Activated CD4-positive, alpha-beta T cell treated with anti-CD3 and anti-CD28 coated beads, Interleukin-2, amount 10 ng/mL, durations not matched to agents 7 days and 5 days (primary cell): ENCODE data around the gene RPL38. TPM values are rescaled to one million over a fixed set of nuclear protein-coding genes. Genes with fewer than 3 reads are reported as not detected.

Experiments used
- CTCF ChIA-PET: fragments of 350-600 bp; sonication (Branson Sonifier 250); formaldehyde crosslinking; loops from one replicate; lab custom pipeline; 2021; ENCODE audit warnings: antibody characterized with exemption; lab: Charles Lee
- POLR2A ChIA-PET: fragments of 350-600 bp; sonication (Branson Sonifier 250); formaldehyde crosslinking; loops from one replicate; lab custom pipeline; 2021; ENCODE audit warnings: antibody characterized with exemption; lab: Charles Lee
- DNase-seq: peaks from one replicate; pipeline ENCODE4 v3.0.0-alpha.2; 2020
- H3K27ac Mint-ChIP-seq: one replicate; pipeline ENCODE4 v1.8.0; 2021; ENCODE audit warnings: mild to moderate bottlenecking, moderate library complexity, mixed read lengths
- H3K27me3 Mint-ChIP-seq: one replicate; pipeline ENCODE4 v1.8.0; 2021; ENCODE audit warnings: mixed read lengths
- H3K36me3 Mint-ChIP-seq: one replicate; pipeline ENCODE4 v1.8.0; 2021; ENCODE audit warnings: low read depth, mixed read lengths
- H3K4me1 Mint-ChIP-seq: one replicate; pipeline ENCODE4 v1.8.0; 2021; ENCODE audit warnings: mixed read lengths
- H3K4me3 Mint-ChIP-seq: one replicate; pipeline ENCODE4 v1.8.0; 2021; ENCODE audit warnings: mild to moderate bottlenecking, moderate library complexity, mixed read lengths
- H3K9me3 Mint-ChIP-seq: one replicate; pipeline ENCODE4 v1.8.0; 2021; ENCODE audit warnings: mixed read lengths
- total RNA-seq, 2 experiments: library from RNA; stranded (reverse); gene quantifications; one replicate each; pipeline ENCODE4 v1.2.3, GENCODE V29; 2021

Gene RPL38
- total RNA-seq, 2 experiments from 2014 or later, result 1,114 to 1,326 TPM

DNA sequence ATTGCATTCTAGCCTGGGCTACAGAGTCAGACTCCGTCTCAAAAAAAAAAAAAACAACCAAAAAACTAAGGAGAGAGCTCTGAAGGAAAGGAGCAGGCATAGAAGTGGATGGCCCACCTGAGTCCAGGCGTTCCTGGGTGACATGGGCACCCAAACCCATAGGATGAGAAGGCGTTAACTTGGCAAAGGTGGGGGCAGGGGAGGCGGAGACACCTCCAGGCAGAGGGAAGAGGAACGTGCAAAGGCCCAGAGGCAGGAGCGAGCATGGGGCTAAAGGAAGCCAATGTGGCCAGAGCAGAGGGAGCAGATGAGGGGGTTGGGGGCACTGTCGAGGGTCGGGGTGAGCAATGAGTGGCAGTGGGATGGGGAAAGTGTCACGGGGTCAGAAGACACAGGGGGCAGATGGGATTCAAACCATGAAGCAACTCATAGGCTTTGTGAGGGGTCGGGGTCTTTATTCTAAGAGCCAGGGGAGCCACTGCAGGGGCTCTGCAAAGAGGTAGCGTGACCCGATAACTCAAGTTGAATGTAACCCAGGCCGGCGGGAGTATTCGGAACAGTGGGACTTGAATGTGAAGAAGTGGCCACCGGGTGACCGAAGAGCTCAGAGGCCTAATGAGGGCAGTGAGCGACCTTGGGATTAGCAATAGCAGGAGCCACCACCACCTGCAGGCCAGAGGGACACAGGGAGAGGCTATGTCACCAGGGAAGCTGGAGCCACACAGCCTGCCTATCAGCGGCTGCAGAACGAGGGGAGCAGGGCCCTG lies 21.7 kb downstream of the RPL38 start:
- no peak for DNase-seq
- Mint-ChIP-seq H3K4me3 (no peak overlapping the region), H3K9me3 (no peaks in the 10 kb centered on the region), H3K27ac (no peak overlapping the region), H3K27me3 (no peaks in the 10 kb centered on the region), H3K36me3 (peaks cover 2% of the 10 kb centered on the region), H3K4me1 (no peaks in the 10 kb centered on the region)
- CTCF ChIA-PET, result interaction anchor here (1.0 kb wide), 1 partner anchor 22 kb away, joined by 4 read pairs; the partner anchor contains the start of gene RPL38
- POLR2A ChIA-PET, result no interaction called here

DNA sequence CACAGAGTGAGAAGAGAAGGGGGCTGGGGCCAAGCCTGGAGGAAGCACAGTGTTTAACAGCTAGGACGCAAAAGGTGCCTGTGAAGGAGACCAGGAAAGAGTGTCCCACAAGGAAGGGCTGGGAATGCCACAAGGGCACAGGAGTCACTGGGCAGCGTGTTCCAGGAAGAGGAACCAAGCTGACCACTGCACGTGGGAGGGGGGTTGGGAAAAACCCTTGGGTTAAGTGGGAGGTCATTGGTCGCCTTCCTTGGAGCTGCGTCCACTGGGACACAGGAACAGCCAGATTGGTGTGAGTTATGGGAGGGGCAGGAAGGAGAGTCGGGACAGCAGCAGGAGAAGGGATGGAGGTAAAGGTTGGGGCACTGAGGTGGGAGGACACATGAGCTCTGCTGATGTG lies 22.8 kb downstream of the RPL38 start:
- Mint-ChIP-seq H3K27me3 (no peaks in the 10 kb centered on the region), H3K9me3 (no peaks in the 10 kb centered on the region), H3K4me3 (no peak overlapping the region), H3K27ac (no peak overlapping the region), H3K4me1 (no peaks in the 10 kb centered on the region), H3K36me3 (peaks cover 2% of the 10 kb centered on the region)
- CTCF ChIA-PET, result no interaction called here
- POLR2A ChIA-PET, result no interaction called here
- DNase-seq, result no peak

DNA sequence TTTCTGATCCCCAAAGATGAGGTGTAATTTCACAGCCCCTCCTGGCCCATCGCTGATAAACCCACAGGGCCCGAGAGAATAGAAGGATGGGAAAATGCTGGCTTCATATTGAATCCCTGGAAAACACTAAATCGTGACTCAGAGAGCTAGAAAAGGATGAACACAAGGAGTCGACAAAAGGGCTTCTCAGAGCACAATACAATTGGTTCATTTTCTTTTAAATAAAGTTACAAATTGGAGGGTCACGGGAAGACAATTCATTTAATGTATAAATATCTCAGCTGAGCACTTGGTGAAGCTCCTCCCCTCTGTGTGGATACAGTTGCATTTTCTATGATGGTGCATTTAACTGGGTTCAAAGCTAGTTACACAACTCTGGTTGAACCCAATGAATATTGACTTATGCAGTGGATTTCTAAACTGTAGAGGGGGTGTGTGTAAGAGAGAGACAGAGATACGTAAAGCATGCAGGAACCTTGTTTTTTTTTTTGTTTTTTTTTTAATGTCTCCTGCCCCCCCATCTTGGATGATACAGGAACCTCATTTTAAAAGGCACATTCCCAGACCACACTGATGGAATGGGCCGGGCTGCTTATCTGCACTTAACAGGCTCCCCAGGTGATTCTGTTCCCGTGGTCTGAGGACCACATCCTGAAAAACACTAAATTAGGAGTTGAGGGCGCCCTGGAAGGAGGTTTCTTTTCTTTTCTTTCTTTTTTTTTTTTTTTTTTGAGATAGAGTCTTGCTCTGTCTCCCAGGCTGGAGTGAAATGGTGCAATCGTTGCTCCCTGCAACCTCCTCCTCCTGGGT lies 24.0 kb downstream of the RPL38 start:
- no peak for DNase-seq
- no peak overlapping the region for H3K4me3 Mint-ChIP-seq
- no peaks in the 10 kb centered on the region for H3K27me3 Mint-ChIP-seq
- H3K27ac Mint-ChIP-seq, result no peak overlapping the region
- ChIA-PET POLR2A (interaction anchor here (0.6 kb wide), 1 partner anchor 15 kb away, joined by 3 read pairs; no protein-coding TSS in a partner anchor), CTCF (interaction anchor here (0.6 to 0.7 kb wide), 2 partner anchors 14 to 18 kb away, joined by 4 to 5 read pairs; no protein-coding TSS in a partner anchor)
- no peaks in the 10 kb centered on the region for H3K9me3 Mint-ChIP-seq
- H3K4me1 Mint-ChIP-seq, result no peaks in the 10 kb centered on the region
- H3K36me3 Mint-ChIP-seq, result peaks cover 2% of the 10 kb centered on the region

DNA sequence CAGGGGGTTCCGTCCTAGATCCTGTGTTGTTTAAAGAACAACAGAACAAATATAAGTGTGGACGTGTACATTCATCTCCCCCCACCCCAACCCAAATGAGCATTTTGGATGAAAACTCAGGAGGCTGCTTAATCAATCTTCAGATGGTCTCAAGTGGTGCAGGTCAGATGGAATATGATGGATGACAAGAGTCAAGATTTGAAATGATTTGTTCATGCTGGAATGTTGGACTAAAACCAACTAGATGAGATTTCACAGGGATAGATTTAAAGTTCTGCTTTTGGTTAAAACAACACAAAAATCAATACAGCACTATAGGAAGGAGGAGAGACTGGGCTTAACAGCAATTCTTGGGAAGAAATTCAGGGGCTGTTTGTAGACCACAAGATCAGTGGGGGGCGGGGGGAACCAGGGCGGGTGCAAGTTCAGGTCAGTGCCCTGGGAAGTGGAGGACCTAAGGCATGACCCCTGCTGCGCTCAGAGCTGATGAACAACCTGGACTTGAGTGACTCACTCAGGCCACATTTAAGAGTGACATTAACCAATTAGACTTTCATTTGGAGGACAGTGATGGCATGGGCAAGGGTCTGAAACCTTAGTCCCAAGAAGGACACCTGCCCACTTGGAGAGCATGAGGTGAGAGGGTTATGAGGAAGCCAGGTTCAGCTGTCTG lies 25.0 kb downstream of the RPL38 start:
- H3K27ac Mint-ChIP-seq, result no peak overlapping the region
- POLR2A ChIA-PET, result no interaction called here
- H3K4me3 Mint-ChIP-seq, result no peak overlapping the region
- peaks cover 2% of the 10 kb centered on the region for H3K36me3 Mint-ChIP-seq
- H3K9me3 Mint-ChIP-seq, result no peaks in the 10 kb centered on the region
- CTCF ChIA-PET, result no interaction called here
- H3K4me1 Mint-ChIP-seq, result no peaks in the 10 kb centered on the region
- H3K27me3 Mint-ChIP-seq, result no peaks in the 10 kb centered on the region
- no peak for DNase-seq

DNA sequence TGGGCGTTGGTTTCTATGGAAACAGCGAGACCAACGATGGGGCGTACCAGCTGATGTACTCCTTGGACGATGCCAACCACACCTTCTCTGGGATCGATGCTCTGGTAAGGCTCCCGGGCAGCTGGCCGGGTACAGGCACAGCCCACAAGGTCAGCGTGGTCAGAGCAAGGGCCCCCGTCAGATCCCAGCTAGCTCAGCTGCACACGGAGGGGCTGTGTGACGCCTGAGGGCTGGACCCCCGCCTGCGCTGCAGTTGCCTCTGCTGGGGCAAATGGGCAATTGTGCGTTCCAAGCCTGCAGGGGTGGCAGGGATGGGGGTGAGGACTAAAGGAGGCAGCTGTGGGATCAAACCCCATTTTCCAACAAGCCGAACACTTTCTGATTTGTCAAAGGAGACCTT lies 27.4 kb downstream of the RPL38 start:
- Mint-ChIP-seq H3K36me3 (no peaks in the 10 kb centered on the region), H3K4me1 (peaks cover 3% of the 10 kb centered on the region), H3K27ac (no peak overlapping the region), H3K4me3 (no peak overlapping the region), H3K27me3 (no peaks in the 10 kb centered on the region), H3K9me3 (no peaks in the 10 kb centered on the region)
- CTCF ChIA-PET, result interaction anchor here (0.7 to 1.1 kb wide), 3 partner anchors 9 to 69 kb away, joined by 3 to 4 read pairs (median 3); no protein-coding TSS in a partner anchor
- DNase-seq, result no peak
- POLR2A ChIA-PET, result no interaction called here

DNA sequence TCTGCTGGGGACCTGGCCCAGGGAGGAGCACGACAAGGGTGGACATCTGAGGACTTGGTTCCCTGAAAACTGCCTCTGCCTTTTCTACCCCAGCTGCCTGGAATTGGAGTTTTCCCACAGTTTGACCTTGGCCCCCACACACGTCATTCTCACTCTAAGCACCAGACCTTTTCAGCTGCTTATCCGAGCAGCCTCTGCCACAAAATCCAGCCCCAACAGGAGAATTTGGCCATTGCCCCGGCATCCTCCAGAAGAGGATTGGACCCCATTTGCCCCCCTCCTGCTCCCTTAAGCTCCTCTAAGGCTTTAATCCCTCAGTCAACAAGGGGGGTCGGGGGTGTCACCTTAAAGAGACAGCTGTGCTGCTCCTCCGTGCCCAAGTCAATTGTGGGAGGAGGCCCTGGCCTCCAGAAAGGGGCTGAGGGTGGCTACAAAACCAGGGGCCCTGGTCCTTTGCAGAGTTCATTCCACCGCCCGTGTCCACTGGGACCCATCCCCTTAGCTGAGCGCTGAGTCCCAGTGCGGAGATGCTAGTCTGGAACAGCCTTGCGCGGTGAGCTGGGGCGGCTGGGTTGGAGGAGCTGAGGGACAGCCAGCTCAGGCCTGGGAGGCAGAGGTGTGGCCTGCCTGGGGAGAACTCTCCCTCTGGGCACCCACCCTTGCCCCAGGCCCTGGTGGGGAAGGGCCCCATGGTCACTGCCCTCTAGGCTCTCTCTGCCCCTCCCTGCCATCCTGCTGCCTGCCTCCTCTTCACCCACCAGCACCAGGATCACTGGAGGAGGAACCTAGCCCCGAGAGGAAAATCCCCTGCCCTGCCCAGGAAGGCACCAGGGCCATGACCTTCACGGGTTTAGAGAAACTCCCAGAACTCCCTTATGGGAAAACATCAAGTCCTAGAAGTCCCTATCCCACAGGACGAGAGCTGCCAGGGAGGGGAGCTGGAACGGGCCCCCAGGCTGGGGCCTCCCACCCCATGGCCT lies 28.7 kb downstream of the RPL38 start:
- ChIA-PET POLR2A (no interaction called here), CTCF (interaction anchor here (0.8 to 1.6 kb wide), 4 partner anchors 9 to 68 kb away, joined by 3 to 4 read pairs (median 4); no protein-coding TSS in a partner anchor)
- no peak for DNase-seq
- Mint-ChIP-seq H3K36me3 (no peaks in the 10 kb centered on the region), H3K4me3 (no peak overlapping the region), H3K27me3 (no peaks in the 10 kb centered on the region), H3K9me3 (no peaks in the 10 kb centered on the region), H3K27ac (no peak overlapping the region), H3K4me1 (peaks cover 3% of the 10 kb centered on the region)

DNA sequence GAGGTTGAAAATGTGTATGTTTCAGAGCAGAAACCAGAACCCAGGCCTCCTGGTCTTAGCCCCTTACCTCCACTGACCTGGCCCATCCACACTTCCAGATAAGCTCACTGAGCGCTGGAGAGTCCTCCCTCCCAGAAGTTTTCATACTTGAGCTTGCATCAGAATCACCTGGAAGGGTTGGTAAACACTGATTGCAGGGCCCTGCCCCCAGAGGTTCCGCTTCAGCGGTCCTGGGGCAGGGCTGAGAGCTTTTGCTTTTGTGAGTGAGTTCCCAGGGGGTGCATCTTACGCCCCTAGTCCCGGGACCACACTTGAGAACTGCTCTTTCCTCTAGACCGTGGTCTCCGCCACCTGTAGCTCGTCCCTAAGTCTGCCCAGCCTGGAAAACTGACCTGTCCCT lies 30.5 kb downstream of the RPL38 start:
- no peaks in the 10 kb centered on the region for H3K9me3 Mint-ChIP-seq
- no peaks in the 10 kb centered on the region for H3K27me3 Mint-ChIP-seq
- no peak for DNase-seq
- H3K36me3 Mint-ChIP-seq, result no peaks in the 10 kb centered on the region
- no peak overlapping the region for H3K27ac Mint-ChIP-seq
- H3K4me1 Mint-ChIP-seq, result peaks cover 3% of the 10 kb centered on the region
- ChIA-PET POLR2A (no interaction called here), CTCF (no interaction called here)
- H3K4me3 Mint-ChIP-seq, result no peak overlapping the region

DNA sequence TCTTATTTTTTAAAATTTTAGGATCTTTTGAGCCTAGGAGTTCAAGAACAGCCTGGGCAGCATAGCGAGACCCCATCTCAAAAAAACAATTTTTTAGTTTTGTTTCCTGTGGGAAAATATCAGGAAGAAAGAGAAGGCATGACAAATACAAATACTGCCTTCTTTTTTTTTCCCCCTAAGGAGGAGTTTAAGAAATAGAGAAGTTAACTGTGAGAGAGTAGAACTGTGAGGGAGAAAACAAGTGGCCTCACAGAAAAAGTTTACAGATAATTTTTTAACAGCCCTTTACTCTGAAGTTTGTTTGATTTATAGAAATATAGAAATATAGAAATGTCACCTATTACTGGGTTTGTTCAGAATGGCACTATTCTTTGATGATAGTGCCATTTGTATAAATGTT lies 31.0 kb downstream of the RPL38 start:
- H3K36me3 Mint-ChIP-seq, result no peaks in the 10 kb centered on the region
- DNase-seq, result no peak
- CTCF ChIA-PET, result no interaction called here
- no peak overlapping the region for H3K4me3 Mint-ChIP-seq
- no peaks in the 10 kb centered on the region for H3K9me3 Mint-ChIP-seq
- H3K27me3 Mint-ChIP-seq, result no peaks in the 10 kb centered on the region
- no peak overlapping the region for H3K27ac Mint-ChIP-seq
- POLR2A ChIA-PET, result no interaction called here
- peaks cover 3% of the 10 kb centered on the region for H3K4me1 Mint-ChIP-seq

DNA sequence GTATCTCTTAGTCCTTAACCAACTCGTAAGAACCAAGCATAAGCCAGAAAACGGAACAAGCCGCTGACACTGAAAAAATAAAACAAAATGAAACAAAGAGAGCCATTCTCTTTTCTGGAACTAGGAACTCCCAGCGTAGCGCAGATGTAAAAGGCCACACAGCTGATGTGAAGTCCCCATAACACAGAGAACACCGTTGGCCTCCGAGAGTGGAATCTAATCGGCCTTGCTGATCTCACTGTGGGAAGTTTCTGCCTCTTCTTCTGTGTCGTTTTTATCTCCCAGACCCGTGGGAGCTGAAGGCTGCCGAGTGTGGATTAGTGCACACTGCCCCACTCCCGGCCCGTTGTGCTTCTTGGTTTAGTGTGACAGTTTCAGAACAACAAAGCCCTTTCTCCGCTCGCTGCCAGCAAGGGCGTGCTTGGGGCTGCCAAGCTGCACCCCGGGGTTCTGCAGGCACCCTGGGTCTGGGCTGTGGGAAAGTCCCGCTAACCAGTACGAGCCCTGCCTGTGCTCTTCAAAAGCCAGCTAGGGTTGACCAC lies 31.6 kb downstream of the RPL38 start:
- Mint-ChIP-seq H3K4me1 (peaks cover 3% of the 10 kb centered on the region), H3K9me3 (no peaks in the 10 kb centered on the region), H3K4me3 (no peak overlapping the region), H3K36me3 (no peaks in the 10 kb centered on the region), H3K27me3 (no peaks in the 10 kb centered on the region), H3K27ac (no peak overlapping the region)
- CTCF ChIA-PET, result no interaction called here
- DNase-seq, result no peak
- POLR2A ChIA-PET, result no interaction called here

DNA sequence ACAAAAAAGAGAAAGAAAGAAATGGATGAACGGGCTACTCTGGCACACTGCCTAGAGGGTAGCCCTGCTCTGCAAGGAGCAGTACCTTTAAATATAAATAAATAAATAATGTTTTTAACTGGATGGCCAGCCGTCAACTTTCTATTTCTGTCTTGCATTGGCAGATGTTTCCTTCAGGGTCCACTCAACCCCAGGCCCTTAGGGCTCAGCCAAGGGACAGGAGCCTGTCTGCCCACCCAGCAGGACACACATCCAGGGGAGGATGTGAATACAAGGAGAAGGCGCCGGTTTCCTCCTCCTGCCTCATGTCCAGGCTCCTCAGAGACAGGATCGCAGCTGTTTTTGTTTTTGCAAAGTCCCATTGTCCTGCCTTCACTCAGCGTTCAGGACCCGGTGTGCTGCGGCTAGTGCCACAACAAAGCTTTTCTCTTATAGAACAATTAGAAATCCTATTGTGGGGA lies 32.5 kb downstream of the RPL38 start:
- no peak overlapping the region for H3K27ac Mint-ChIP-seq
- DNase-seq, result no peak
- CTCF ChIA-PET, result no interaction called here
- no peaks in the 10 kb centered on the region for H3K9me3 Mint-ChIP-seq
- POLR2A ChIA-PET, result no interaction called here
- H3K4me3 Mint-ChIP-seq, result no peak overlapping the region
- no peaks in the 10 kb centered on the region for H3K27me3 Mint-ChIP-seq
- peaks cover 3% of the 10 kb centered on the region for H3K4me1 Mint-ChIP-seq
- no peaks in the 10 kb centered on the region for H3K36me3 Mint-ChIP-seq

DNA sequence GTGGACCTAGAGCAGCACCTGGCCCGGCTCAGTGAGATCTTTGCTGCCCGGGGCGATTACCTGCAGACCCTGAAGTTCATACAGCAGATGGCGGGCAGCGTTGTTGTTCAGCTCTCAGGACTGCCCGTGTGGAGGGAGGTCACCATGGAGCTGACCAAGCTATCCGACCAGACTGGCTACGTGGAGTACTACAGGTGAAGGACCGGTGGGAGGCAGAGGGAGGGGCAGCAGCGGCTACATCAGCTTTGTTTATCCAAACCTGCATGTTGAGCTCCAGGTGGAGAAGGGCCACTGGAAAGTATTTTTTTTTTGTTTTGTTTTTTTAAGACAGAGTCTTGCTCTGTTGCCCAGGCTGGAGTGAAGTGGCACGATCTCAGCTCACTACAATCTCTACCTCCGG lies 33.8 kb downstream of the RPL38 start:
- Mint-ChIP-seq H3K4me3 (no peak overlapping the region), H3K4me1 (peaks cover 3% of the 10 kb centered on the region), H3K9me3 (no peaks in the 10 kb centered on the region), H3K27me3 (no peaks in the 10 kb centered on the region), H3K27ac (no peak overlapping the region), H3K36me3 (no peaks in the 10 kb centered on the region)
- CTCF ChIA-PET, result interaction anchor here (0.6 to 0.7 kb wide), 2 partner anchors 273 to 389 kb away, joined by 4 to 5 read pairs; no protein-coding TSS in a partner anchor
- no peak for DNase-seq
- POLR2A ChIA-PET, result no interaction called here
